ENCODE data around the gene RHOBTB1. TPM values are rescaled to one million over a fixed set of nuclear protein-coding genes. Genes with fewer than 3 reads are reported as not detected.

The RHOBTB1 gene
- total RNA-seq, 2 experiments from 2014 or later, result not detected

DNA sequence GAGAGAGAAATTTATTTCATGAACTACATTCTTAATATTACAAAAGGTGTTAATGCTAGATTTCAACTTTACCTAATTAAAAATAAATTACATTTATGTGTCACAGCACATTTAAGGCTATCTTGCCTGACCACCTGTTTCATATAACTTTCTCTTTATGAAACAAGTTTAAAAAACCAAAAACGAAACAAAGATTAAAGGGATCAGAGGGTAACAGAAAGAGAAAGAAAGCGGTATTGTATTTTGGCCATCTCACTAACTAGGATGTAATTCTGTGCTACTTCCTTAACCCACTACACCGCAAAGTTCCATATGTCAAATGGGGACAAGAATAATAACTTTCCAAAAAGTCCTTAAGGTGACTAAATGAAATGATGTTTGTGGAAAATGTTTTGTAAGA is 6.3 kb upstream of the RHOBTB1 start:
- H3K4me1 ChIP-seq (ENCODE audit: insufficient read depth, low read length), result no peaks in the 10 kb centered on the region
- Mint-ChIP-seq H3K4me1 (ENCODE audit: low read depth) (no peaks in the 10 kb centered on the region), H3K36me3 (ENCODE audit: low read depth) (no peaks in the 10 kb centered on the region), H3K27me3 (peaks cover 67% of the 10 kb centered on the region), H3K4me3 (no peak overlapping the region), H3K27ac (no peak overlapping the region), H3K9me3 (no peaks in the 10 kb centered on the region)
- DNase-seq (no peak), ATAC-seq (ENCODE audit: poor library complexity) (no peak)
- peaks cover 0 to 3% of the 10 kb centered on the region in 2 experiments for H3K9me3 ChIP-seq (ENCODE audit: control insufficient read depth in 1 of 2, insufficient read depth in 1 of 2, low read length in 2 of 2)
- TF ChIP-seq, protein P1, sequence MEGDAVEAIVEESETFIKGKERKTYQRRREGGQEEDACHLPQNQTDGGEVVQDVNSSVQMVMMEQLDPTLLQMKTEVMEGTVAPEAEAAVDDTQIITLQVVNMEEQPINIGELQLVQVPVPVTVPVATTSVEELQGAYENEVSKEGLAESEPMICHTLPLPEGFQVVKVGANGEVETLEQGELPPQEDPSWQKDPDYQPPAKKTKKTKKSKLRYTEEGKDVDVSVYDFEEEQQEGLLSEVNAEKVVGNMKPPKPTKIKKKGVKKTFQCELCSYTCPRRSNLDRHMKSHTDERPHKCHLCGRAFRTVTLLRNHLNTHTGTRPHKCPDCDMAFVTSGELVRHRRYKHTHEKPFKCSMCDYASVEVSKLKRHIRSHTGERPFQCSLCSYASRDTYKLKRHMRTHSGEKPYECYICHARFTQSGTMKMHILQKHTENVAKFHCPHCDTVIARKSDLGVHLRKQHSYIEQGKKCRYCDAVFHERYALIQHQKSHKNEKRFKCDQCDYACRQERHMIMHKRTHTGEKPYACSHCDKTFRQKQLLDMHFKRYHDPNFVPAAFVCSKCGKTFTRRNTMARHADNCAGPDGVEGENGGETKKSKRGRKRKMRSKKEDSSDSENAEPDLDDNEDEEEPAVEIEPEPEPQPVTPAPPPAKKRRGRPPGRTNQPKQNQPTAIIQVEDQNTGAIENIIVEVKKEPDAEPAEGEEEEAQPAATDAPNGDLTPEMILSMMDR (IDR thresholded peaks at IDR 0.05), result no peak
- peaks cover 5 to 6% of the 10 kb centered on the region in 2 experiments for H3K27me3 ChIP-seq (ENCODE audit: control insufficient read depth in 1 of 2, insufficient read depth in 2 of 2, low read length in 2 of 2)
- CTCF ChIA-PET, result no interaction called here
- POLR2A ChIA-PET, result no interaction called here
- H3K27ac ChIP-seq (ENCODE audit: low read depth in 1 of 2, low read length in 2 of 2), result no peak overlapping the region
- H3K4me3 ChIP-seq (ENCODE audit: low read length), result no peak overlapping the region
- intact Hi-C loops (cut with DNase I, micrococcal nuclease), result no loop called here
- H3K36me3 ChIP-seq (ENCODE audit: insufficient read depth, low read length), result no peaks in the 10 kb centered on the region

DNA sequence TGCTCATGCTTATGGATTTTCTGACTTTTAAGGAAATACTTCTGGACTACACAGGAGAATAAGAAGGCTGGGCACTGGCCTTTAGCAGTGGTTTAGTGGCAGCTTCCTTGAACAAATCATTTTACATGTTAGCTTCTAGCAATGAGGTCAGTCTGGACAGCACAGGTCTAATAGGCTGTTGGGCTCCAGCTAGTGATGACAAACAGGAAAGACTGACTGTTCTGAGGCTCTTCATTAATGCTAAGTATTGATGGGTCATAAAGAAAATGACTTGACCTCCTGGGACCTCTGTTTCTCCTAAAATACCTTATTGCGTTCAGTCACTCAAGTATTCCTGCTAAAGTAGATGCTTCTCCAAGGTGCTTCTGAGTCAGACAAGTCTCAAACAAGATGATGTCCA is 4.9 kb upstream of the RHOBTB1 start:
- H3K27me3 ChIP-seq (ENCODE audit: control insufficient read depth in 1 of 2, insufficient read depth in 2 of 2, low read length in 2 of 2), result peaks cover 17 to 18% of the 10 kb centered on the region in 2 experiments
- no peak overlapping the region for H3K27ac ChIP-seq (ENCODE audit: low read depth in 1 of 2, low read length in 2 of 2)
- H3K27ac Mint-ChIP-seq, result no peak overlapping the region
- H3K4me3 Mint-ChIP-seq, result no peak overlapping the region
- H3K4me3 ChIP-seq (ENCODE audit: low read length), result no peak overlapping the region
- ATAC-seq (ENCODE audit: poor library complexity) (no peak), DNase-seq (no peak)
- H3K9me3 ChIP-seq (ENCODE audit: control insufficient read depth in 1 of 2, insufficient read depth in 1 of 2, low read length in 2 of 2), result peaks cover 0 to 9% of the 10 kb centered on the region in 2 experiments
- peaks cover 10% of the 10 kb centered on the region for H3K4me1 Mint-ChIP-seq (ENCODE audit: low read depth)
- ChIA-PET CTCF (no interaction called here), POLR2A (interaction anchor here (1.0 kb wide), 1 partner anchor 13 kb away, joined by 3 read pairs; no protein-coding TSS in a partner anchor)
- H3K4me1 ChIP-seq (ENCODE audit: insufficient read depth, low read length), result peaks cover 7% of the 10 kb centered on the region
- TF ChIP-seq, protein P1 (IDR thresholded peaks at IDR 0.05), result no peak
- H3K36me3 ChIP-seq (ENCODE audit: insufficient read depth, low read length), result no peaks in the 10 kb centered on the region
- H3K36me3 Mint-ChIP-seq (ENCODE audit: low read depth), result no peaks in the 10 kb centered on the region
- intact Hi-C loops (cut with DNase I, micrococcal nuclease), result no loop called here
- no peaks in the 10 kb centered on the region for H3K9me3 Mint-ChIP-seq
- H3K27me3 Mint-ChIP-seq, result peaks cover 79% of the 10 kb centered on the region

DNA sequence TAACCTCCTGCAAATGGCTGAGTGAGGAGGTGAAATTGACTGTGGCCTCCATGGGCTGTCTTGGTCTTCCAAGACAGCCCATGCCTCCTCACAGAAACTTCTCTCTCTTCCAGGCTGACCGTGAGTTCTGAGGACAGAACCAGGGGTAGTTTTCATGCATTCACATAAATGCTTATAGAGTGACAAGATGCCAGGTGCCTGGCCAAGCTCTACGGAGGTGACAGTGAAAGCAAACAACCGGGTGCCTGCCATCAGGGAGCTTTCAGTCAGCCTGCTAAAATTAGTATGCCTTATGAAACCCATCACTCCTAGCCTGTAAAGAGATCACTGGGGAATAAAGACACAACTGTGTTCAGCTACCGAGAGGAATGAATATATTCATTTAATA is 919 bp upstream of the RHOBTB1 start:
- Histone ChIP-seq H3K9me3 (ENCODE audit: control insufficient read depth in 1 of 2, insufficient read depth in 1 of 2, low read length in 2 of 2) (peaks cover 0 to 16% of the 10 kb centered on the region in 2 experiments), H3K27ac (ENCODE audit: low read depth in 1 of 2, low read length in 2 of 2) (no peak overlapping the region), H3K4me3 (ENCODE audit: low read length) (peak overlapping the region; percentile 43), H3K36me3 (ENCODE audit: insufficient read depth, low read length) (no peaks in the 10 kb centered on the region), H3K4me1 (ENCODE audit: insufficient read depth, low read length) (peaks cover 17% of the 10 kb centered on the region), H3K27me3 (ENCODE audit: control insufficient read depth in 1 of 2, insufficient read depth in 2 of 2, low read length in 2 of 2) (peaks cover 20 to 40% of the 10 kb centered on the region in 2 experiments)
- POLR2A ChIA-PET, result no interaction called here
- Mint-ChIP-seq H3K27me3 (peaks cover 82% of the 10 kb centered on the region), H3K36me3 (ENCODE audit: low read depth) (no peaks in the 10 kb centered on the region), H3K4me1 (ENCODE audit: low read depth) (peaks cover 18% of the 10 kb centered on the region), H3K4me3 (peak overlapping the region; percentile 74), H3K27ac (no peak overlapping the region), H3K9me3 (no peaks in the 10 kb centered on the region)
- CTCF ChIA-PET, result no interaction called here
- ATAC-seq (ENCODE audit: poor library complexity) (no peak), DNase-seq (no peak)
- TF ChIP-seq, protein P1 (IDR thresholded peaks at IDR 0.05), result no peak
- intact Hi-C loops (cut with DNase I, micrococcal nuclease), result no loop called here

Measured in CD4-positive, alpha-beta T cell (primary cell).